Measurements from ENCODE around the gene CTBP2.

CTBP2 gene

DNA sequence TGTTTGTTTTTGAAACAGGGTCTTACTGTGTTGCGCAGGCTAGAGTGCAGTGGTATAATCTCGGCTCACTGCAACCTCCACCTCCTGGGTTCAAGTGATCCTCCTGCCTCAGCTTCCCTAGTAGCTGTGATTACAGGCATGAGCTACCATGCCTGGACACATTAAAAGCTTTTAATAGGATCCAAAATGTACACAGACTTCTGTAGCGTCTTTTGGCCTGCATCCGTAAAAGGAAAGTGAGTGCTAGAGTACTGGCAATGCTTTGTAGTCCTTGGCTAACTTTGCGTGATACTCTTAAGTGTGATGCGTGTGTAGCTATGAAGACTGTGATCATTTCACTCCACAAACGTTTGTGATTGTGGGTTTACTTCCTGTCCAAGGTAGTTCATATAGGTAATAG is 205.1 kb downstream of the CTBP2 start:
- no peak for DNase-seq

DNA sequence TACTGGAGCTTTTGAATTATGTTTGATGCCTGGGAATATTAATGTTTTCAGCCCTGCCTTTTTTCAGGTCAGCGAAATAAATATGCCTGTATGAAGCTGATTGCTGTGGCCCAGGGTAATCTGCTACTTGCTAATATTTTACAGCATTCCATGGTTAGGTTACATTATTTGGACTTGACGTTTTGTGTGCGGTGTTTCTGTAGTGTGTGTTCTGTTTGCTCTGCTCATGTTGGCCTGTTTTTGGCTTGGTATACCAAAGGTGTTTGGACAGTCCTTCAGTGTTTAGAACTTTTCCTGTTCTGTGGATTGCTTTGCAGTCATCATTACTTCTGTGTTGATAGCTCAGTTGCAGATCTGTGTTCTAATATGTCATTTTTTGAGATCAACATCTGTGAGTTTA is 206.9 kb downstream of the CTBP2 start:
- DNase-seq: no peak

DNA sequence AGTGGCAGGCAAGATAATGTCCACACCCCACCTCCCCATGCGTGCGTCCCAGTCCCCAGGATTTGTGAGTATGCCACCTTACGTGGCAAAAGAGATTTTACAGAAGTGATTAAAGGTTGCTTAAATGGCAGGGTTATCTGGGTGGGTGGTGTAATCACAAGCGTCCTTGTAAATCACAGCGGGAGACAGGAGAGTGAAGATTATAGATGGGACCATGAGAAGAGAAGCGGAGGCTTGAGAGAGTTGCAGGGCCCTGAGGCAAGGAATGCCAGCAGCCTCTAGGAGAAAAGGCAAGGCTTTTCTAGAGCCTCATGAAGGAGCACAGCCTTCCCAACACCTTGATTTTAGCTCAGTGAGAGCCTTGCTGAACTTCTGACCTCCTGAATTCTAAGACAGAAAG is 208.2 kb downstream of the CTBP2 start:
- DNase-seq: no peak

DNA sequence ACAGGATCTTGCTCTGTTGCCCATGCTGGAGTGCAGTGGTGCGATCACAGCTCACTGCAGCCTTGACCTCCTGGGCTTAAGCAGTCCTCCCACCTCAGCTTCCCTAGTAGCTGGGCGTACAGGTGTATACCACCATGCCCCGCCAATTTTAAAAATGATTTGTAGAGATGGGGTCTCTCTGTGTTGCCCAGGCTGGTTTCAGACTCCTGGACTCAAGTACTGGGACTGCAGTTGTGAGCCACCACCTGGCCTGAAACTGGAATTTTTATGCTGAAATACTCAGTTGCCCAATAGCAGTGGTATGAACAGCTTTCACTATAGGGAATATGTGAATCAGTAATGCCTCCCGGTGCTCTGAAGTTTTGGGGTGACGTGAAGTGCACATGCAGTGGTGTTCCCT is 210.8 kb downstream of the CTBP2 start:
- no peak for DNase-seq

DNA sequence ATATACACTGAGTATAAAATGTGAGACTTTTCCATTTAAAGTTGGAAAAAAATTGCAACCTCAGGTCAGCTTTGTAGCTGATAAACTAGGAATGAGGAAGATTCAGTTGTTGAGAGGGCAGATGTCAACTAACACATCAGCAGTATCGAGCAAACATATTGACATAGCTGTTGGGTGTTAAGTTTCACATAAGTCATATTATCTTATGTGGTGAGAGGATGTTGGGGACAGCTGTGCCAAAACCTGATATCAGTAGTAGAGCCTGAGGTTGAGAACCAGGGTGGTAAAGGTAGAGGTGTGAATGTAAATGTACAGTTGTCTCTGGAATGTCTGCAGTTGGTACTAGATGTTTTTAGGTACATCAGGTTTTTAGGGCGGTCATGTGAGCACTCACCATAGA is 213.4 kb downstream of the CTBP2 start:
- DNase-seq: peak; percentile 78

DNA sequence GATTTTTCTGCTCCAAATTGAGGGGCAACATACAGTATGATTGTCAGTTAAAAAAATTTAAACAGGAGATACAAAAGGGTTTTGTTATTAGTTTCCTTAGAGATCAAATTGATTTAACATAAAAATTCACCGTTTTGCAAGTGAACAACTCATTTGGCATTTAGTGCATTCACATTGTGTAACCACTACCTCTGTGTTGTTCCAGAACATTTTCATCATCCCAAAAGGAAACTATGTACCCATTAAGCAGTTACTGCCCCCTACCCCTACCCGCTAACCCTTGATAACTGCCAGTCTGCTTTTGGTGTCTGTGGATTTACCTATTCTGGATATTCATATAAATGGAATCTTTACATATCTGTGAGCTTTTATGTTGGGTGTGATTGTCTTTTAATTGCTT is 215.4 kb downstream of the CTBP2 start:
- DNase-seq: no peak

DNA sequence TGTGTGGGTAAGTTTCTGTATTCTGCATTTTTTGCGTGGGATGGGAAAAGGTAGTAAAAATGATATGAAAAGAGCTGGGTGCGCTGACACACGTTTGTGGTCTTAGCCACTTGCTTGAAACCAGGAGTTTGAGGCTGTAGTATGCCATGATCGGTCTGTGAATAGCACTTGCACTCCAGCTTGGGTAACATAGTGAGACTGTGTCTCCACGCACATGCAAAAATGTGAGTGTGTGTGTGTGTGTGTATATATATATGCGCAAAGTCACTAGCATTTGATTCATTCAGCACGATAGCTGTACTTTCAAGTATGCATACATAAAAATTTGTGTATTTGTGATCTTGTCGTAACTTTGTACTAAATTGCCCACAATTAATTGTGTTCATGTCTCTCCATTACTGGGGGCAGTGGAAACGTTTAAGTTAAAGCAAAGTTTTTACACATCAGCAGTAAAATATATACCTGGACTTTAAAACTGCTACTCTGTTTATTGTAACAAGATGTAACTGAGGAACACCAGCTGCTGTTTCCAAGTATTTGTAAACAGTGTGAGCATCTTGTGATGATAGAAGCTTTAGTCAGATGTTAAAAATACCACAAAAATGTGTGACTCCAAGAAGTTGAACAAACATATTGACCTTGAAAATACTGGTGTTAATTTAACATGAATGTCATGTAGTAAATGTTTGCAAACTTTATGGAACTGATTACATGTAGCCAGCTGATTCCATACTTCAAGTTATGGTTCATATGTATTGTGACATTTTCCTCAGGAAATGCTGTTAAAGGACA is 216.9 kb downstream of the CTBP2 start:
- DNase-seq: no peak

DNA sequence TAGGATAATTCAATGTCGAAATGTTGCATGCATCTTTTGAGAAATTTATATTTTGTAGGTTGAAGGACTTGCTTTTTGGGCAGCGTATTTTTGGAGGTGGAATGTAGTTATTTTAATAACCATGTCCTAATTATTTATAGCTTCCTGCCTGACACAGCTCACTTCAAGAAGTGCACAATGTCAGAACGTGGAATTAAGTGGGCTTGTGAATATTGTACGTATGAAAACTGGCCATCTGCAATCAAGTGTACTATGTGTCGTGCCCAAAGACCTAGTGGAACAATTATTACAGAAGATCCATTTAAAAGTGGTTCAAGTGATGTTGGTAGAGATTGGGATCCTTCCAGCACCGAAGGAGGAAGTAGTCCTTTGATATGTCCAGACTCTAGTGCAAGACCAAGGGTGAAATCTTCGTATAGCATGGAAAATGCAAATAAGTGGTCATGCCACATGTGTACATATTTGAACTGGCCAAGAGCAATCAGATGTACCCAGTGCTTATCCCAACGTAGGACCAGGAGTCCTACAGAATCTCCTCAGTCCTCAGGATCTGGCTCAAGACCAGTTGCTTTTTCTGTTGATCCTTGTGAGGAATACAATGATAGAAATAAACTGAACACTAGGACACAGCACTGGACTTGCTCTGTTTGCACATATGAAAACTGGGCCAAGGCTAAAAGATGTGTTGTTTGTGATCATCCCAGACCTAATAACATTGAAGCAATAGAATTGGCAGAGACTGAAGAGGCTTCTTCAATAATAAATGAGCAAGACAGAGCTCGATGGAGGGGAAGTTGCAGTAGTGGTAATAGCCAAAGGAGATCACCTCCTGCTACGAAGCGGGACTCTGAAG is 217.8 kb downstream of the CTBP2 start:
- no peak for DNase-seq

DNA sequence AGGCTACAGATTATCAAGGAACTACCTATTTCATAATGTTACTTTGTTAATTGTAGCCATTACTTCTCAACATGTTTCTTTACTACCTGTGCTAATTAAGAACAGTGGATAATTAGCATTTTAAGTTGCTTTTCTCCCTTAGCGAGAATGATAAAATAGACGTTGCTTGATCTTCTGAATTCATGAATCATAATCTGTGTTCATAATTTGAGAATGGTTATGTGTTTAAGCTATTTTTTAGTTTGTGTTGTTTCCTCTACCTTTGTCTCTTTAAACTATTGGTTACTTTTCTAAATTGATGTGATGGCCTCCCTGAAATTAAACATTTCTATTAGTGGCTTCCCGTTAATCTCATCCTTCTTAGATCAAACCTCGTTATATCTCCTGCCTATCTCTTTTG is 218.5 kb downstream of the CTBP2 start, which contains the start of gene ZRANB1:
TSS of gene ZRANB1 (plus strand) at position 301 of the 400 bp plus-strand sequence. CDS start 371 bp downstream, outside the sequence.
- DNase-seq: no peak

DNA sequence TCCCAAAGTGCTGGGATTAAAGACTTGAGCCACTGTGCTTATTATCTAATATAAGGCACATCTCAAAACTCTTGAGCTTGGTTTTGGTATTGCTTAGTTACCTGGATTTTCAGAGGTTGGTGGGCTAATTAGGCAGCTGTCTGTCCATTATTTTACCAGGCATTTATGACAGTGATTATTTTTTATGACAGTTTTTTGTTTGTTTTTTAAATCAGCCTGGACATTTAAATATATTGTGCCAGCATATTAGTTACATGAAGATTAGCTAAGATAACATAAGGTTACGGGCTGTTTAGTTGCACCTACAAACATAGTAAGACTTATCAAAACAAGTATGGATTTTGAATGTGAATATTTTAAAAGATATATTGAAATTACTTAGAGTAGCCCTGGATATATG is 221.1 kb downstream of the CTBP2 start:
- DNase-seq: no peak

DNA sequence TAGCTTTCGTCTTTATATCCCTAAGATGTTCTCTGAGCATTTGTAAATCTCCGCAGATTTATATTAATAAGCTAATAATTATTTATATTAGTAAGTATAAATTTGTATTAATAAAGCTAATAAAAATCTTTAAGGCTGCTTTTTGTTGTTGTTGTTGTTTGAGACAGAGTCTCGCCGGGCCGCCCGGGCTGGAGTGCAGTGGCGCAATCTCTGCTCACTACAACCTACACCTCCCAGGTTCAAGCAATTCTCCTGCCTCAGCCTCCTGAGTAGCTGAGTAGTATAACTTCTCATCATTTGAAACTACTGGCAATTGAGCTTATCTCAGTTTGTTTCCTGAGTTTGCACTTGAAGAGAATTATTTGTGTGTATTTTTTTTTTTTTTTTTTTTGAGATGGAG is 223.6 kb downstream of the CTBP2 start:
- DNase-seq: no peak

DNA sequence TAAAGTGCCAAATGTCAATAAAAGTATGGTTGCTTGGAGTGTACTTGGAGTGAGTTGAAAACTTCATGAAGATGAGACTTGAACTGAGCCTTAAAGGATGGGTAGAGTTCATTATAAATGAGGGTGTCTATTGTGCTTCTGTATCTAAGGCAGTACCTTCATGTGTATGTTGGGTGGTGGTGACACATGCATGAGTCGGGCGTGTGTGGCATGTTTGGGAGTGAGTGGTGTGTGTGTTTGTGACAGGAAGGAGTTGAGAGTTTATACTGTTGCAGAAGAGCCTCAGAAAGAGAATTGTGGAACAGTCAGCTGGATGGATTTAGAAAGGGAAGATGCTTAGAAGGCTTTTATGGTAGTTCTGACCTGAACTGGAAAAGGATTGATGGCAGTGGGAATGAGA is 224.4 kb downstream of the CTBP2 start:
- no peak for DNase-seq
